ENCODE results near the gene TPX2. TPM values are rescaled to one million over a fixed set of nuclear protein-coding genes. Genes with fewer than 3 reads are reported as not detected.
A peak's percentile ranks its signal among the peaks of the same experiment; 100 is the strongest.

Gene TPX2, protein sequence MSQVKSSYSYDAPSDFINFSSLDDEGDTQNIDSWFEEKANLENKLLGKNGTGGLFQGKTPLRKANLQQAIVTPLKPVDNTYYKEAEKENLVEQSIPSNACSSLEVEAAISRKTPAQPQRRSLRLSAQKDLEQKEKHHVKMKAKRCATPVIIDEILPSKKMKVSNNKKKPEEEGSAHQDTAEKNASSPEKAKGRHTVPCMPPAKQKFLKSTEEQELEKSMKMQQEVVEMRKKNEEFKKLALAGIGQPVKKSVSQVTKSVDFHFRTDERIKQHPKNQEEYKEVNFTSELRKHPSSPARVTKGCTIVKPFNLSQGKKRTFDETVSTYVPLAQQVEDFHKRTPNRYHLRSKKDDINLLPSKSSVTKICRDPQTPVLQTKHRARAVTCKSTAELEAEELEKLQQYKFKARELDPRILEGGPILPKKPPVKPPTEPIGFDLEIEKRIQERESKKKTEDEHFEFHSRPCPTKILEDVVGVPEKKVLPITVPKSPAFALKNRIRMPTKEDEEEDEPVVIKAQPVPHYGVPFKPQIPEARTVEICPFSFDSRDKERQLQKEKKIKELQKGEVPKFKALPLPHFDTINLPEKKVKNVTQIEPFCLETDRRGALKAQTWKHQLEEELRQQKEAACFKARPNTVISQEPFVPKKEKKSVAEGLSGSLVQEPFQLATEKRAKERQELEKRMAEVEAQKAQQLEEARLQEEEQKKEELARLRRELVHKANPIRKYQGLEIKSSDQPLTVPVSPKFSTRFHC
- 0.78 TPM for total RNA-seq
- long read RNA-seq = 0 reads

DNA sequence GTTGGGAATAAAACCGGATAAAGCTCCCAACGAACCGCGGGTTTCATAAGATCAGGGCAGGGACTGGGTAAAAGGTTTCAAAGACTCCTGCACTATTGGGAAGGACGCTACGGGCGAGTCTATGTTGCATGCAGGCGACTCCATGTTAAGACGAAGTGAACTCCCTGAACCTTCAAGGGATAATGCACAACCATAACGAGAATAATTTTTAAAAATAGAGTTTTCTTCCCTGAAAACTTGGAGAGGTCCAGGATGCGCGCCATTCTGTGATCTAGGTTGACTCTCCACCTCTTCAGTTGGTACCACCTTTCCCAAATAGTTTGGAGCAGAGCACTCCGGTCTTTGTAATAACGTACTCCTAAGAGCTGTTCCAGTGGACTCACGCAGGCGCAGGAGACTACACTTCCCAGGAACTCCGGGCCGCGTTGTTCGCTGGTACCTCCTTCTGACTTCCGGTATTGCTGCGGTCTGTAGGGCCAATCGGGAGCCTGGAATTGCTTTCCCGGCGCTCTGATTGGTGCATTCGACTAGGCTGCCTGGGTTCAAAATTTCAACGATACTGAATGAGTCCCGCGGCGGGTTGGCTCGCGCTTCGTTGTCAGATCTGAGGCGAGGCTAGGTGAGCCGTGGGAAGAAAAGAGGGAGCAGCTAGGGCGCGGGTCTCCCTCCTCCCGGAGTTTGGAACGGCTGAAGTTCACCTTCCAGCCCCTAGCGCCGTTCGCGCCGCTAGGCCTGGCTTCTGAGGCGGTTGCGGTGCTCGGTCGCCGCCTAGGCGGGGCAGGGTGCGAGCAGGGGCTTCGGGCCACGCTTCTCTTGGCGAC lies at the start of gene TPX2:
TSS of gene TPX2 (plus strand) at position 562 of the 821 bp plus-strand sequence. CDS start 18,187 bp downstream, outside the sequence.
- peak; percentile 98 for DNase-seq (ENCODE audit: low spot score)
- intact Hi-C loops (cut with DNase I) = no loop called here

DNA sequence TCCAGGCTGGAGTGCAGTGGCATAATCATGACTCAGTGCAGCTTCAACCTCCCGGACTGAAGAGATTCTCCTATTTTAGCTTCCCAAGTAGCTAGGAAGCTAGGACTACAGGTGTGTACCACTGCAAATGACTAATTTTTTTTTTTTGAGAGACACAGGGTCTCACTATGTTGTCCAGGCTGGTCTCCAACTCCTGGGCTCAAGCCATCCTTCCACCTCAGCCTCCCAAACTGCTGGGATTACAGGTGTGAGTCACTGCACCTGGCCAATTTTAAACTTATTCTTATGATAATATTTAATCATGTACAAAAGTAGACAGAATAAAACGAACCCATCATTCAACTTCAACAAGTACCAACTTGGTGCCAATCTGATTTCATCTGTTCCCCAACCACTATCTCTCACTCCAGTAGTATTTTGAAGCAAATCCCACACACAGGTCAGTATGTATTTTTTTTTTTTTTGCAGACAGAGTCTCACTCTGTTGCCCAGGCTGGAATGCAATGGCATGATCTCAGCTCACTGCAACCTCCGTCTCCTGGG lies 48.9 kb upstream of the TPX2 start:
- intact Hi-C loops (cut with DNase I) = no loop called here
- no peak for DNase-seq (ENCODE audit: low spot score)

DNA sequence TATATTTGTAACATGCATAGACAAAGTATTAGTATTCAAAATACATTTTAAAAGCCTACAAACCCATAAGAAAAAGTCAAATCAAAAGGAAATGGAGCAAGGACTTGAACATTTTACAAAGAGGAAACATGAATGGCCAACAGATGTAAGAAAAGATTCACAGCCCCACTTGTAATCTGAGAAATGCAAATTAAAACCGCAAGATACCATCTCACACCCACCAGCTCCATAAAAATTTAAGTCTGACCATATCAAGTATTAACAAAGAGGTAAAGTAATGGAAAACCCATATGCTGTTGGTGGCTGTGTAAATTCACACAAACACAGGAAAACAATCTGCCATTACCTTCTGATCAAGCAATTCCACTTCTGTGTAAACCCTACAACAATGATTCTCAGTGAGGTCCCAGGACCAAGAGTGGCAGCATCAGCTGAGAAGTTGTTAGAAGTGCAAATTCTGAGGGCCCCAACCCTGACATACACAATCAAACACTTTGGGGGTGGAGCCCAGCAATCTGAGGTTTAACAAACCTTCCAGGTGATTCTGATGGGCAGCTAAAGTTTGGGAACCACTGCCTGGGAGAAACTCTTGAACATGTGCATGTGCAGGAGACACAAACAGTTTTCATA lies 47.3 kb upstream of the TPX2 start:
- intact Hi-C loops (cut with DNase I) = no loop called here

DNA sequence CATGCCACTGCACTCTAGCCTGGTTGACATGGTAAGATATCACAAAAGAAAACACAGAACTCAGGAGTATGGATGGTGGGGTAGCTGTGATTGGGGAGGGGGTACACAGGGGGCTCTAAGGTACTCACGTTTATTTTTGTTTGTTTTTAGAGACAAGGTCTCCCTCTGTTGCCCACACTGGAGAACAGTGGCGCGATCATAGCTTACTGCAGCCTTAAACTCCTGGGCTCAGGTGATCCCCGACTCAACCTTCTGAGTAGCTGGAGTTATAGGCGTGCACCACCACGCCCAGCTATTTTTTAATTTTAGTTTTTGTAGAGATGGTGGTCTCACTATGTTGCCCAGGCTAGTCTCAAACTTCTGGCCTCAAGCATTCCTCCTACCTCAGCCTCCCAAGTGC lies 45.7 kb upstream of the TPX2 start:
- DNase-seq (ENCODE audit: low spot score) = no peak
- intact Hi-C loops (cut with DNase I) = no loop called here

More for the DNA sequence above, 47.3 kb upstream of the TPX2 start:
- DNase-seq (ENCODE audit: low spot score) = no peak

DNA sequence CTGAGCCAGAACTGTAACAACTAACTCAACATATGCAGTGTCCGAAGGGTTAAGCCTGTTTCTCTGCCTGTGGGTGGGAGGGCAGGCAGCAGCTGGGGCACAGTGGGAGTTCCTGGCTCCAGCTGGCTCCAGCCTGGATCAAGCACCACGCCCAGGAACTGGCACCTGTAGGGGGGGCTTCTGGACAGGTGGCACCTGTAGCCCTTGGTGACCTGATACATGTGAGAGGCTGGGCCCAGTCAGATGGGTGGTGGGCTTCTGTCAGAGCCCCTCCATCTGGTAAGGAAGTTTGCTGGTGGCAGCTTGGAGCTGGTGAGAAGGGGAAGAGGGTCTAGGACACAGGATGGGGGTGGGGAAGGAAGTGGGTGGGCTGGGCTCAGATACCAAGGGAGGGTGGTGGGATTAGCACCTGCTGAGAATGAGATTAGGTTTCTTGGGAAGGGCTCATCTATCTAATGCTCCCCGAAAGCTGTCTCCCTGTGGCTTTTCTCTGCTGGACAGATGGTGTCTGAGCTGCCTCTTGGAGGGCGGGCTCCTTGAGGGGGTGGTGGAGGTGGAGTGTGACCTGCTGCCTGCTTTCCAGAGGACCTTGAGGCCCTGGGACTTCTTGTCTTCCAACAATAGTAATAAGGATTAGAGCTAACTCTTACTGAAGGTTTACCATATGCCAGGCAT lies 45.0 kb upstream of the TPX2 start:
- no peak for DNase-seq (ENCODE audit: low spot score)
- intact Hi-C loops (cut with DNase I) = no loop called here

DNA sequence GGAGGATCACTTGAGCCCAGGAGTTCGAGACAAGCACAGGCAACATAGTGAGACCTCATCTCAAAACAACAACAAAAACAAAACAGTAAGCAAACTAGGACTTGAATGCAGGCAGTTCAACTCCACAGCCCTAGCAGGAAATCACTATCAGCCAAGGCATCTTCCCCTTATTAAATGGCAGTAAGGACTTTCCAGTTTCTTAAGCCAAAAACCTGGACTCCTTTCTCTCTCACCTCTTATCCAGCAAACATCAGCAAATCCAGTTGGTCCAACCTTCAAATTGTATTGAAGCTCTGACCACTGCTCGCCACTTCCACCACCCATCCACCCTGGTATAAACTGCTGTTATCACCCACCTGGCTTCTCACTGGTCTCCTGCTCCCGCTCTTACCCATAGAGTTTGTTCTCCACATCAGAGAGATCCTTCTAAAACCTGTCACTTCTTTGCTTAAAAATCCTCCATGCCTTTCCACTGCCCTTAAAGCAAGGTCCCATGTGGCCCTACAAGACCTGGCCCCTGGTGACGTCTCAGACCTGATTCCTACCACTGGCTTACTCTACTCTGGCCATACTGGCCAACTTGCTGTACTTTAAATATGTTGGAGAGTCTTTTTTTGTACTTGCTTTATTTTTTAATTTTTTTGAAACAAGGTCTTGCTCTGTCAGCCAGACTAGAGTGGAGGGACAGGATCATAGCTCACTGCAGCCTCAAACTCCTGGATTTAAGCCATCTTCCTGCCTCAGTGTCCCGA lies 44.1 kb upstream of the TPX2 start:
- intact Hi-C loops (cut with DNase I) = no loop called here
- no peak for DNase-seq (ENCODE audit: low spot score)

DNA sequence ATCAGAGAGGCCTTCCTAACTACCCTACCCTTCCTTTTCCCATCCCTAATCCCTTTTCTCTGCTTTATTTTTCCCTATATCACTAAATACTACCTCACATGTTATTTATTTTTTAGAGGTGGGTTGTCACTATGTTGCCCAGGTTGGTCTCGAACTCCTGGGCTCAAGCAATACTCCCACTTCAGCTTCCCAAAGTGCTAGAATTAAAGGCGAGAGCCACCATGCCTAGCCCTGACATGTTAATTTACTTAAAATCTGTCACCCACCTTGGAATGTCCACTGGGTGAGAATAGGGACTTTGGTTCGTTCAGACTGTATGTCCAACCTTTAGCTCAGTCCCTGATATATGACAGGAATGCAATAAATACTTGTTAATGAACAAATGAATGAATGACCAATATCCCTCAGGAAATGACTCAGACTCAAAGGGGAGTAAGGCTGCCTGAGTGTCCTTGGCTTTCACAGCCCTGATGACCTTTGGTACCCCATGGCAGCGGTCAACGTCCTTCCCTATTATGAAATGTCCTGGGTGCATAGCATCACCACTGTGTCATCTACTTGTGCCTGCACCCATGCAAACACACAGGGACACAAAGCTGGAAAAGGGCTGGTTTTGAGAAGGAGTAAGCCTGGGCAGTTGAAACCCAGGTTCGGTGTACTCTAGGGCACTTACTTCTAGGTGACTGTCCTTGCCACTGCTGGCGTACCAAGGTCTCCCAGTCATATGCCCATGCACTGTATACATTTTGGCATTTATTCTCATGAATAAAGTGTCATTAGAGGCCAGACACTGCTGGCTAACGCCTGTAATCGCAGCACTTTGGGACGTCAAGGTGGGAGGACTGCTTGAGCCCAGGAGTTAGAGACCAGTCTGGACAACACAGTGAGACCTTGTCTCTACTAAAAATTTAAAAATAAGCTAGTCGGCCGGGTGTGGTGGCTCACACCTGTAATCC lies 43.0 kb upstream of the TPX2 start:
- intact Hi-C loops (cut with DNase I) = no loop called here

DNA sequence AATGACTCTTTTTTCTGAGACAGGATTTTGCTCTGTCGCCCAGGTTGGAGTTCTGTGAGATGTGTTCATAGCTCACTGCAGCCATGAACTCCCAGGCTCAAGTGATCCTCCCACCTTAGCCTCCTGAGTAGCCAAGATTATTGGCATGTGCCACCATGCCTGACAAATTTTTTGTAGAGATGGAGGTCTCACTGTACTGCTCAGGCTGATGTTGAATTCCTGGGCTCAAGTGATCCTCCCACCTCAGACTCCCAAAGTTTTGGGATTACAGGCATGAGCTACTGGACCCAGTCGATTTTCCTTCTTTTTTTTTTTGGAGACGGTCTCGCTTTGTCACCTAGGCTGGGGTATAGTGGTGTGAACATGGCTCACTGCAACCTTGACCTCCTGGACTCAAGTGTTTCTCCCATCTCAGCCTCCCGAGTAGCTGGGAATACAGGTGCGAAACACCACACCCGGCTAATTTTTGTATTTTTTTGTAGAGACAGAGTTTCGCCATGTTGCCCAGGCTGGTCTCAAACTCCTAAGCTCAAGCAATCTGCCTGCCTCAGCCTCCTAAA lies 40.8 kb upstream of the TPX2 start:
- no peak for DNase-seq (ENCODE audit: low spot score)
- intact Hi-C loops (cut with DNase I) = loop anchor here (2.0 kb wide), 1 partner anchor 22 kb away; no protein-coding TSS in a partner anchor

More for the DNA sequence above, 43.0 kb upstream of the TPX2 start:
- DNase-seq (ENCODE audit: low spot score) = no peak

DNA sequence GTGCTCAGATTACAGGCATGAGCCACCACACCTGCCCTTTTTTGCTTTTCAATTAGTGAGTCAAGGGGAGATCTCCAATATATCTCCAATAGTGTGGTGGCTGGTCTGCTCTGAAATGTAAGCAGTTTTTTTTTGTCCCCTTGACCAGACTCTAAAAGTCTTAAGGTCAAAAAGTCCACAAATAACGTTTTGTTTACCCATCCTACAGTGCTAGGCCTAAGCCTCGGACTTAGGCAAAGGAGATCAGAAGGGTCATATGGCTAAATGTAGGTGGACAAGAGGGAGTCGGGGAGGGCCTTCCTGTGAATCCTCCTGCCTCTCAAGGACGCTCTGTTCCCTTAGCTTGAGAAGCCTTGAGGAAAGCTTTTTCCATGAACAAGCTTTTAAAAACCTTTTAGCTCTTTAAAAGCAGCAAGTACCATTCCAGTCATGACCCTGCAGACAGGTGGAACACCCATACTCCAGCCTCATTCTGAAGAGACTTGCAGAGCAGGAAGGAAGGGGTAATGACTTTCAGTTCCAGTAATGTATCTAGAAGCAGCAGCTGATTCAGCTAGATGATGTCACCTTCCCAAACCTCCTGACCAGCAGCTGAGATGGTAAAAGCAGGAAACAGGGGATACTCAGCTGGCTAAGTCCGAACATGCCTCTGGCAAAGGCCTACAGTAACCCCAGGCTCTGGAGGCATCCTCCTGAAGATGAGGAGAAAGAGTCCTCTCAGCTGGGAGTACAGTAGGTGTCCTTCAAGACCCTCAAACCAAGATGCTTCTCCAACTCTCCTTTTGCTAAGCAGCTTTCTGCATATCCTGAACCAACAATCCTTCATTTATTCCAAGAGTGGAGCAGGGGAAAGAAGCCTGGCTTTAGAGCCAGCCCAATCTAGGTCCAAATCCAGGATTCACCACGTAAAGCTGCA lies 40.0 kb upstream of the TPX2 start:
- intact Hi-C loops (cut with DNase I) = loop anchor here (2.0 kb wide), 1 partner anchor 22 kb away; no protein-coding TSS in a partner anchor
- no peak for DNase-seq (ENCODE audit: low spot score)

DNA sequence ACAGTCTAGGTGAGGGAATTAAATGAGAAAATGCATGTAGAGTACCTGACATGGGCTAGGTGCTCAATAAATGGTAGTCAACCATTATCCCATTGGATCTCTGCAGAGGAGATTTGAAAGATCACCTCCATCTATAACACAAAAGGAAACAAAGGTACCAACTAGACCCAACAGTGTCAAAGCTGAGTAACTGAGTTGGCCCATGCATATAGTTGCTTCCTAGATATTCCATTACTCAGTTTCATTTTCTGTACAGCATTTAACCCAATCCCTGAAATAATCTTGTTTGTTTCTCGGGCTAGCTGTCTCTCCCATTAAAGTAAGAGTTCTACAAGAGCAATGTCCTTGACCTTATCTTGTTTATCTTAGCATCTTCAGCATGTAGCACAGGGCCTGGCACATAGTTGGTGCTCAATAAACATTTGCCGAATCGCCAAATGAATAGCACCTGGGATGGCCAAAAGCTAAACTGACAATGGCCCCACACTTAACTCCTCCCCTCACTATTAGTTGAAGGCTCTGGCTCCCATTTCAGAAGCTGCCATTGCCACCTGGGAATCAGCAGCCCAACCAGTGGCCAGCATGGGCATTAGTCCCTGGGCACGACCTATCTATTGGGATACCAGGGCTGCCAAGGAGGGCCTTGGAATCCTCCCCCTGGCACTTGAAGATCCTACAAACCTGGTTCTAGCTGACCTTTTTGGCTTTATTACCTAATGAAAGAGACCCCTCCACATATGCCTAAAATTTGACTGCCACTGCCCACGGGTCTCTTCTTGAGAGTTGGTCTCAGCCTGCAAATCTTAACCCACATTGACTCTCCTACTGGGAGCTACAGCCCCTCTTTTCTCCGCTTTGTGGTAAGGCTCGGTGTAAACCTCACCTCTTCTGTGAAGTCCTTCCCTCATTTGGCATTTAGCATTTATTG lies 39.0 kb upstream of the TPX2 start:
- intact Hi-C loops (cut with DNase I) = loop anchor here (2.0 kb wide), 1 partner anchor 21 kb away; no protein-coding TSS in a partner anchor
- DNase-seq (ENCODE audit: low spot score) = no peak

DNA sequence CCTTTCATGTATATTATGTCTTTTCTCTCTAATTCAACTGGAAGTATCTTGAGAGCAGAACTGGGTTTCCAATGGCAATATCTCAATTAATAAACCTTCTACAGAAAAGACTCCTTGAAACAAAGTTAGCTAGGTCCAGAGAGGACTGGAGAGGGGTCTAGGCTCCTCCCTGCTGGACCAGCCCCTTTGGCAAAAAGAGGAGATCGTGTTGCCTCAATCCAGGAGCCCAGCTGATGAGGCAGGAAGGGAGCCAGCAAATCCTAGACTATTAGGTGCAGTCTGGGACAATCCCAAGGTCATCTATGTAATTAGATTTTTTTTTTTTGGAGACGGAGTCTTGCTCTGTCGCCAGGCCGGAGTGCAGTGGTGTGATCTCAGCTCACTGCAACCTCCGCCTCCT lies 38.3 kb upstream of the TPX2 start:
- intact Hi-C loops (cut with DNase I) = no loop called here
- no peak for DNase-seq (ENCODE audit: low spot score)

DNA sequence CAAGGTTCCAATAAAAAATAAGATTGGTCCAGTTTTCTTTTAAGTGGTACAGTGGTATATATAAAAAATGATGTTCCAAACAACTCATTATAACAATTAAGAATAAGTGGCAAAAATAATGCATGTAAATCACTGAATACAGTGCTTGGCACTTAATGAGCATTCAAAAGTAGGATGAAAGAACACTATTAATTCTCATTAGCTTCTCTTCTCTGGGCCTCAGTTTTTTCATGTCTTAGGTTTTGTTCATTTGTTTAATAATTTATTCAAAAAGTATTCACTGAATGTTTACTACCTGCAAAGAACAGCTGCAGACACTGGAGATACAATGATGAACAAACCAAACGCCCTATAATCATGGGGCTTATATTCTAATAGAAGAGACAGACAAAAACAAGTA lies 37.5 kb upstream of the TPX2 start:
- intact Hi-C loops (cut with DNase I) = no loop called here
- no peak for DNase-seq (ENCODE audit: low spot score)

DNA sequence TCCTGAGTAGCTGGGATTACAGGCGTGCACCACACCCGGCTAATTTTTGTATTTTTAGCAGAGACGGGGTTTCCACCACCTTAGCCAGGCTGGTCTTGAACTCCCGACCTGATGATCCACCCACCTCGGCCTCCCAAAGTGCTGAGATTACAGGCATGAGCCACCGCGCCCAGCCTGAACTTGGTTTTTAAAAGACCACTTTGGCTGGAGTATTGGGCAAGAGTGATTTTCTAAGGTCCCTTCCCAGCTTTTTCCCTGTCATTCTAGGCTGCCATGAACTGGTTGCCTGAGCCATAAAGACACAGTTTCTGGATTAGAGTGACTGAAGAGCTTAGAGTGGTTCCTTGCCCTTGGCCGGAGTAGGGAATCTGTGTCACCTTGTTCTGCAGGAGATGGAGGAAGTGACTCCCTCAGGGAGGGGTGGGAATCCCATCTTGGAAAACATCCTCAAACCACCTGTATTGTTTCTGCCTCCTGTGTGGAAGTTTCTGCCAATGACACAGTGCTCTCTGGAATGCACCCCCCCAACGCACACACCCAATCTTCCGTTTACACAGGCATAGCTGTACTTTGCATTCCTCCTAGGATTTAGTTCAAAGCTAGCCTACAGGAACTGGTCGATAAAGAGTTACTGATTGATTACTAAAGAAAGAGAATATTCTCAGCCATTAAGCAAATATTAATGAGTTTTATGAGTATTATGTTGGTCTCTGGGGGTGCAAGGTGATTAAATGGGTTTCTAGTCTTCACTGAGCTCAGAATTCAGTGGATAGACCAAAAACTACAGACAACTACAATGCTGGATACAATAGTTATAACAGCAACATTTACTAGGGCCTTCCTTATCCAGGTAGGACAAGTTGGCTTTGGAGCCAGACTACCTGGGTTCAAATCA lies 34.6 kb upstream of the TPX2 start:
- no peak for DNase-seq (ENCODE audit: low spot score)

More for the DNA sequence above, 34.6 kb upstream of the TPX2 start:
- intact Hi-C loops (cut with DNase I) = no loop called here
